AG04449 (cell line): Measurements from ENCODE around the gene HMX1.

Experiments
- CTCF ChIA-PET: fragments of 350-600 bp; formaldehyde crosslinking; extraction: SDS; loops from one replicate; lab custom pipeline; 2021; ENCODE audit warnings: antibody characterized with exemption; lab: Yijun Ruan, JAX
- POLR2A ChIA-PET: fragments of 400-600, 350-600 bp; formaldehyde crosslinking; extraction: SDS; loops from one replicate; lab custom pipeline; 2020; ENCODE audit warnings: antibody characterized with exemption, inconsistent platforms; lab: Yijun Ruan, JAX
- DNase-seq: peaks from one replicate; pipeline ENCODE4 v3.0.0-alpha.2; 2010; ENCODE audit warnings: low read depth, low spot score
- H3K4me3 ChIP-seq: 2 replicates; pipeline ENCODE4 v1.5.1; 2011; ENCODE audit warnings: low read depth, mild to moderate bottlenecking, control low read depth, low read length
- CTCF ChIP-seq: IDR thresholded peaks from one replicate; pipeline ENCODE4 v1.5.1; 2011; ENCODE audit warnings: mild to moderate bottlenecking, moderate library complexity, low read length, control low read depth, inconsistent platforms; ENCODE audit not compliant: insufficient read depth; ENCODE audit errors: missing control alignments

Gene HMX1

GRCh38 chr4:8910100-8910821, 38.6 kb upstream of the HMX1 start:
- CTCF ChIA-PET = no interaction called here
- POLR2A ChIA-PET = no interaction called here
- H3K4me3 ChIP-seq = no peak overlapping the region
- TF ChIP-seq CTCF = no peak
- no peak for DNase-seq

- DNase-seq = no peak
- ChIA-PET CTCF (interaction anchor here (1.4 kb wide), 1 partner anchor 8 kb away, joined by 3 read pairs; no protein-coding TSS in a partner anchor), POLR2A (no interaction called here)
- H3K4me3 ChIP-seq = no peak overlapping the region
- TF ChIP-seq CTCF = no peak
Observed at GRCh38 chr4:8909548-8909947, 37.9 kb upstream of the HMX1 start.

DNA sequence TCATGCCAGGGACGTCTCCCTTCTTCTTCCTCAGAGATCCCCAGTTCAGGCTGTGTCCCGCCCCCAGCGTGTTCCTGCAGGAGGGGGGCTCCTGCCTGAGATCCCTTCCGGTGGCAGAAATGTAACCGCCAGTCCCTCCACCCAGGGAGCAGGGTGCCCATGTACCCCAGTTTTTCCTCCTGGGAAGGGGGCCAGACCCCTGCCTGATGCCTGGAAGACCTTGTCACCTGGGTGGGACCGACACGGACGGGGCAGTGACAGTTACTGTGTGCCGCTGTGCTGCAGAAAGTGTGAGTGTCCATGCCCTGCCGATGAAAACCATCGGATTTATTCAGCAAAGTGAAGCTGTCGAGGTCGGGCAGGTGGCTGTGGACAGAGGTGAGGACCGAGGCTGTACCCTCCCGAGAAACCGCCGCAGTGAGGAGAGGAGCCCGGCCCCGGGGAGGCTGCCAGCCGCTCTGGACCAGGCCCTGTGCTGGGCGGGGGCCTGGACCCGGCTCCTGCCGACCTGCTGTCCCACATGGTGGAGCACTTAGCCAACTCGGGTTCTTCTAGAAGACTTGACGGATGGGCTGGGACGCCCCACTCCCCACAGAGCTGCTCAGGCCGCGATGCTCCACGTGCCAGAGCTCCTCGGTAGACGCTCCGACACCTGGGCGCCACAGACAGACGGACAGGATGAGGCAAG, 36.7 kb upstream of the HMX1 start:
- ChIA-PET CTCF (interaction anchor here (1.4 kb wide), 1 partner anchor 9 kb away, joined by 3 read pairs; no protein-coding TSS in a partner anchor), POLR2A (no interaction called here)
- no peak overlapping the region for H3K4me3 ChIP-seq
- no peak for DNase-seq
- TF ChIP-seq CTCF = no peak

GRCh38 chr4:8907596-8908205, 36.1 kb upstream of the HMX1 start:
- TF ChIP-seq CTCF = no peak
- H3K4me3 ChIP-seq = no peak overlapping the region
- no peak for DNase-seq
- ChIA-PET POLR2A (no interaction called here), CTCF (interaction anchor here (1.0 kb wide), 1 partner anchor 9 kb away, joined by 6 read pairs; no protein-coding TSS in a partner anchor)

GRCh38 chr4:8906991-8907595, 35.5 kb upstream of the HMX1 start:
- no peak overlapping the region for H3K4me3 ChIP-seq
- no peak for TF ChIP-seq CTCF
- ChIA-PET CTCF (interaction anchor here (1.0 kb wide), 1 partner anchor 10 kb away, joined by 6 read pairs; no protein-coding TSS in a partner anchor), POLR2A (no interaction called here)
- DNase-seq = no peak

DNA sequence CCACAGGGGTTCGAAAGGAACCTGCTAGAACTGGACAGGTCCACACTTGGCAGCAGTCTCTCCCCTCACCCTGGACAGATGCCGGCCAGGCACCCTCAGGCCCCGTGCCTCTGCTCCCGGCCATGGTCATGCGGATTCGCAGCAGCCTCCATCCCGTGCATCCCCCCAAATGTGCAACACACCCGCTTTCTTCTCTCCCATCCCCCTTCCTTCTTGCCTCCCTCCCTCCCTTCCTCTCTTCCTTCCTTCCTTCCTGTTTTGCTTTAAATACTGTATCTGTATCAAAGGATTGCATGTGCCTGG, 35.0 kb upstream of the HMX1 start:
- no peak for DNase-seq
- no peak for TF ChIP-seq CTCF
- H3K4me3 ChIP-seq = no peak overlapping the region
- ChIA-PET CTCF (interaction anchor here (1.0 to 1.9 kb wide), 2 partner anchors 10 to 11 kb away, joined by 6 to 8 read pairs; no protein-coding TSS in a partner anchor), POLR2A (no interaction called here)
